Kidney (tissue), 14 donors: ENCODE results near the gene SYTL5. TPM values are rescaled to one million over a fixed set of nuclear protein-coding genes. Genes with fewer than 3 reads are reported as not detected.

Experiments
- DNase-seq, 5 donors: peaks; one replicate each; pipeline ENCODE4 v3.0.0-alpha.2; 2013 to 2020
- FAIRE-seq: peaks from 2 replicates; lab custom pipeline; 2012; peaks lifted over from hg19 to GRCh38; lab: Jason Lieb, UNC
- H3K27ac ChIP-seq, 2 donors: one replicate each; pipeline ENCODE4 v1.7.0; 2013; ENCODE audit warnings: low read depth in 2 of 2, low read length in 2 of 2, inconsistent platforms in 1 of 2
- H3K27me3 ChIP-seq: one replicate; pipeline ENCODE4 v1.7.1; 2013; ENCODE audit warnings: low read length, inconsistent platforms; ENCODE audit not compliant: control insufficient read depth, insufficient read depth
- H3K36me3 ChIP-seq, 3 donors: one replicate each; pipeline versions ENCODE4 v1.7.0 to v1.7.1; 2013; ENCODE audit warnings: low read length in 3 of 3, control low read depth in 1 of 3, inconsistent platforms in 1 of 3; ENCODE audit not compliant: insufficient read depth in 3 of 3, control insufficient read depth in 2 of 3
- H3K4me1 ChIP-seq, 3 donors: one replicate each; pipeline versions ENCODE4 v1.7.0 to v1.7.1; 2013; ENCODE audit warnings: low read length in 3 of 3, inconsistent platforms in 1 of 3, low read depth in 1 of 3; ENCODE audit not compliant: control insufficient read depth in 2 of 3, insufficient read depth in 2 of 3
- H3K4me3 ChIP-seq, 3 donors: one replicate each; pipeline versions ENCODE4 v1.7.0 to v1.8.1; 2013; ENCODE audit warnings: low read length in 3 of 3, control low read depth in 1 of 3, inconsistent platforms in 1 of 3
- H3K9ac ChIP-seq, 3 donors: one replicate each; pipeline versions ENCODE4 v1.7.0 to v1.7.1; 2013; ENCODE audit warnings: low read length in 3 of 3, control low read depth in 1 of 3, inconsistent platforms in 1 of 3
- H3K9me3 ChIP-seq, 3 donors: one replicate each; pipeline versions ENCODE4 v1.7.0 to v1.7.1; 2013; ENCODE audit warnings: low read length in 3 of 3, control low read depth in 1 of 3, inconsistent platforms in 1 of 3; ENCODE audit not compliant: control insufficient read depth in 2 of 3, insufficient read depth in 1 of 3
- CTCF ChIP-seq: IDR thresholded peaks from 3 replicates; pipeline ENCODE4 v1.5.1; 2012; ENCODE audit warnings: mild to moderate bottlenecking, moderate library complexity, borderline replicate concordance; ENCODE audit not compliant: insufficient read depth; ENCODE audit errors: extremely low read depth
- intact Hi-C: fragments of 100-400 bp; cut with DNase I; formaldehyde crosslinking; loops from one replicate; pipeline ENCODE4 v1.11.1; 2022
- polyA plus RNA-seq: library from polyadenylated mRNA; stranded (reverse); fragments of 350-450 nt; fragmentation: Illumina TruSeq; extraction: RNeasy Lipid Tissue Mini Kit (QIAGEN cat#74804); gene quantifications from one replicate; pipeline ENCODE4 v1.2.3, GENCODE V29; 2014; ENCODE audit warnings: low read depth, low replicate concordance; ENCODE audit not compliant: insufficient read depth
- total RNA-seq: library from RNA; stranded (reverse); fragmentation: NEBNext Ultra II Directional; extraction: Animal tissue kit (Norgen Biotek cat#: 25700); gene quantifications from one replicate; pipeline ENCODE4 v1.2.1, GENCODE V29; 2021
- donor health status: control.
- donor health status: control.
- donor health status: control.
- donor health status: control.
- donor health status: control.
- donor health status: DM: yes; HTN: yes; CAD: no.
- donor health status: Normal renal cell carcinoma (clear cell type).

The SYTL5 gene
- total and polyA plus RNA-seq, 2 donors from 2014 or later: 0.65 to 0.69 TPM

- Histone ChIP-seq H3K4me1 (no peaks in the 10 kb centered on the region), H3K27me3 (no peaks in the 10 kb centered on the region), H3K4me3 (no peak overlapping the region), H3K36me3 (no peaks in the 10 kb centered on the region), H3K27ac (no peak overlapping the region), H3K9ac (no peak overlapping the region), H3K9me3 (no peaks in the 10 kb centered on the region)
- intact Hi-C loops: no loop called here
- TF ChIP-seq CTCF: no peak
- FAIRE-seq (no peak), DNase-seq (no peak)
Measured at GRCh38 chrX:38154818-38155217, 148.5 kb downstream of the SYTL5 start.

- no peaks in the 10 kb centered on the region for H3K4me1 ChIP-seq
- H3K27me3 ChIP-seq: no peaks in the 10 kb centered on the region
- DNase-seq (no peak), FAIRE-seq (no peak)
- TF ChIP-seq CTCF: no peak
- intact Hi-C loops: no loop called here
- no peaks in the 10 kb centered on the region for H3K36me3 ChIP-seq
- H3K27ac ChIP-seq: no peak overlapping the region
- no peak overlapping the region for H3K9ac ChIP-seq
- no peak overlapping the region for H3K4me3 ChIP-seq
- H3K9me3 ChIP-seq: no peaks in the 10 kb centered on the region
Measured at GRCh38 chrX:38156838-38157237, 150.5 kb downstream of the SYTL5 start.

- Histone ChIP-seq H3K9ac (no peak overlapping the region), H3K9me3 (no peaks in the 10 kb centered on the region), H3K36me3 (no peaks in the 10 kb centered on the region), H3K27ac (no peak overlapping the region), H3K27me3 (no peaks in the 10 kb centered on the region), H3K4me1 (peaks cover 0 to 3% (median 0%) of the 10 kb centered on the region in 3 donors), H3K4me3 (no peak overlapping the region)
- no peak for FAIRE-seq
- intact Hi-C loops: no loop called here
- DNase-seq: no peak
- no peak for TF ChIP-seq CTCF
Measured at GRCh38 chrX:38163193-38163592, 156.8 kb downstream of the SYTL5 start.

GRCh38 chrX:38165023-38165422 lies 158.7 kb downstream of the SYTL5 start:
- no peaks in the 10 kb centered on the region for H3K27me3 ChIP-seq
- no peak overlapping the region for H3K4me3 ChIP-seq
- H3K9ac ChIP-seq: no peak overlapping the region
- DNase-seq (no peak), FAIRE-seq (no peak)
- no peaks in the 10 kb centered on the region for H3K9me3 ChIP-seq
- no peak for TF ChIP-seq CTCF
- H3K4me1 ChIP-seq: peaks cover 0 to 3% (median 0%) of the 10 kb centered on the region in 3 donors
- H3K27ac ChIP-seq: no peak overlapping the region
- intact Hi-C loops: loop anchor here (5.0 kb wide), 1 partner anchor 238 kb away; no protein-coding TSS in a partner anchor
- no peaks in the 10 kb centered on the region for H3K36me3 ChIP-seq
